Activated CD4-positive, alpha-beta T cell treated with anti-CD3 and anti-CD28 coated beads for 36 hours (primary cell): ENCODE data around the gene RNLS. TPM values are rescaled to one million over a fixed set of nuclear protein-coding genes. Genes with fewer than 3 reads are reported as not detected.

ENCODE experiments used
- ATAC-seq: fragments of 200-7000 bp; cut with Tn5 transposase; one replicate; pipeline ENCODE4 v1.10.0; 2021; ENCODE audit warnings: mild to moderate bottlenecking, moderate library complexity
- CTCF ChIA-PET: fragments of 350-600 bp; sonication (Branson Sonifier 250); formaldehyde crosslinking; loops from one replicate; lab custom pipeline; 2021; ENCODE audit warnings: antibody characterized with exemption; lab: Charles Lee
- POLR2A ChIA-PET: fragments of 350-600 bp; sonication (Branson Sonifier 250); formaldehyde crosslinking; loops from one replicate; lab custom pipeline; 2021; ENCODE audit warnings: antibody characterized with exemption, inconsistent platforms; lab: Charles Lee
- DNase-seq: peaks from one replicate; pipeline ENCODE4 v3.0.0-alpha.2; 2020
- H3K27ac Mint-ChIP-seq: one replicate; pipeline ENCODE4 v1.8.0; 2021; ENCODE audit warnings: mixed read lengths
- H3K27me3 Mint-ChIP-seq: one replicate; pipeline ENCODE4 v1.8.0; 2021; ENCODE audit warnings: mixed read lengths
- H3K36me3 Mint-ChIP-seq: one replicate; pipeline ENCODE4 v1.8.0; 2021; ENCODE audit warnings: low read depth, mixed read lengths
- H3K4me1 Mint-ChIP-seq: one replicate; pipeline ENCODE4 v1.8.0; 2021; ENCODE audit warnings: mixed read lengths
- H3K4me3 Mint-ChIP-seq: one replicate; pipeline ENCODE4 v1.8.0; 2021; ENCODE audit warnings: mild to moderate bottlenecking, moderate library complexity, mixed read lengths
- H3K9me3 Mint-ChIP-seq: one replicate; pipeline ENCODE4 v1.8.0; 2021; ENCODE audit warnings: low read depth, mixed read lengths
- intact Hi-C, 2 experiments: fragments of 100-400 bp; cut with DNase I in 1 of 2; cut with micrococcal nuclease in 1 of 2; formaldehyde crosslinking; loops; one replicate each; pipeline versions ENCODE4 v1.14.2 to v1.15.1; 2022 to 2024; cut with DNase I, micrococcal nuclease
- total RNA-seq, 2 experiments: library from RNA; stranded (reverse); gene quantifications; one replicate each; pipeline ENCODE4 v1.2.3, GENCODE V29; 2021

The RNLS gene
- total RNA-seq, 2 experiments from 2014 or later = 4.3 to 4.4 TPM

DNA sequence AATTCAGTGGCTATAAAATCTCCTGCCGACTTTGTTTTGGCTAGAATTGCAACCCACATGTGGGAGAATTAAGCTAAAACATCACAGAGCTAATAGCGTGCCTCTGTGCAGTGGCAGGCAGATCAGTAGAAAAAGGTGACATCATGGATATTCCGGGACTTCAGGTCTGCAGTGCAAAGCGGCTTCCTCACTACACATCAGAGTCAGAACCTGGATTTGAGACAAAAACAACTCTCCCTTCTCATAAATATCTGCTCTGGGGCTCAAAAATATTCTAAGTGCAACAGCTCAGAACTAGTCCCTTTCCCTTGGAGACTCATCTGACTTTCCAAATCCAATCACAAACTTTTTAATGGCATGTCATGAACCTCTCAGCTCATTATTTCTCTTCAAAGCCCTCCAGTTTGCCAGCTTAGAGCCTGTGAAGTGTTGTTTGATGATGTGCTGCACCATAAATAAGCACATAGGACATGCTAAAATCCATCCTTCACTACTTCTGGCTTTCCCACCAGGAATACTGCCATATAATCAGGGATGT lies 337.1 kb downstream of the RNLS start:
- DNase-seq (no peak), ATAC-seq (no peak)
- no peaks in the 10 kb centered on the region for H3K9me3 Mint-ChIP-seq
- intact Hi-C loops = no loop called here
- ChIA-PET POLR2A (no interaction called here), CTCF (interaction anchor here (0.7 kb wide), 1 partner anchor 29 kb away, joined by 3 read pairs; no protein-coding TSS in a partner anchor)
- H3K4me1 Mint-ChIP-seq = peaks cover 6% of the 10 kb centered on the region
- no peak overlapping the region for H3K27ac Mint-ChIP-seq
- H3K36me3 Mint-ChIP-seq = no peaks in the 10 kb centered on the region
- H3K27me3 Mint-ChIP-seq = peaks cover 4% of the 10 kb centered on the region
- no peak overlapping the region for H3K4me3 Mint-ChIP-seq

DNA sequence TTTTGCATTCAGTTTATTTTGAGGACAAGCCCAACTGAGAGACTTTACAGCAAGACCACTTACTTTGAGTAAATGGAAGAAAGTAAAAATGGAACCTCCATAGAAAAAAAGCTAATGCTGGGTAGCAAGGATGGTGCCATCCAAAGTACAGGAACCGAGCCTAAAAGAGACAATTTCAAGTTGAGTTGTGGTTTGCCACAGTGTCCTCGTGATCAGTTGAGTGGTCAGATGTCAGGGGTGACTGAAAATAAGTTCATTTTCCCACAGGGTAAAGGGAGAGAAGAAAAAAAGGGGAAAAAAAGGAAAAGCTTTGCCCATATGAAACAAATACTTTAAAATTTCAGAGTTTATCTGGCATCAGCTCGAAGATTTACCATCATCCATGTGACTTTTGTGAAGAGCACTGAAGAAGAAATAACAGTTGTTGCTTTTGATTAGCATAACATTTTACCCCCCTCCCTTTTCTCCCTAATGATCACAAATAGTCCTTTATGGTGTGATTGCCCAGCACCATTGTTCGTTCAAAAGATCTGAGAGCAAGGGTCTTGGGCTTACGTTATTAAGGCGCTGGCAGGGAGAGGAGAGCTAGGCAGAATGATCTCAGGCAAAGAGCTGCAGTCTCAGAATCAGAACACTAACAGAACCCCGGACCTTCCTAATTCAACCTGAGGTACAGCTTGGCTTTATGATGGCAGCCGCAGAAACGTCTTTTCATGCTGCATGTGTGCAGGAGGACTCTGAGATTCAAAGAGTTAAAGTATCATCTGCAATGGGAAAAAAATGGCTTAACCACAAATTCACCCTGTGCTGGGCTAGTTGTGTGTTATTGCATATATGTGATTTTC lies 338.1 kb downstream of the RNLS start:
- intact Hi-C loops = no loop called here
- no peak for ATAC-seq
- Mint-ChIP-seq H3K9me3 (no peaks in the 10 kb centered on the region), H3K4me3 (no peak overlapping the region), H3K36me3 (no peaks in the 10 kb centered on the region), H3K4me1 (peaks cover 6% of the 10 kb centered on the region), H3K27me3 (peaks cover 4% of the 10 kb centered on the region), H3K27ac (no peak overlapping the region)
- no peak for DNase-seq
- POLR2A ChIA-PET = no interaction called here
- CTCF ChIA-PET = interaction anchor here (0.6 kb wide), 1 partner anchor 178 kb away, joined by 3 read pairs; no protein-coding TSS in a partner anchor

DNA sequence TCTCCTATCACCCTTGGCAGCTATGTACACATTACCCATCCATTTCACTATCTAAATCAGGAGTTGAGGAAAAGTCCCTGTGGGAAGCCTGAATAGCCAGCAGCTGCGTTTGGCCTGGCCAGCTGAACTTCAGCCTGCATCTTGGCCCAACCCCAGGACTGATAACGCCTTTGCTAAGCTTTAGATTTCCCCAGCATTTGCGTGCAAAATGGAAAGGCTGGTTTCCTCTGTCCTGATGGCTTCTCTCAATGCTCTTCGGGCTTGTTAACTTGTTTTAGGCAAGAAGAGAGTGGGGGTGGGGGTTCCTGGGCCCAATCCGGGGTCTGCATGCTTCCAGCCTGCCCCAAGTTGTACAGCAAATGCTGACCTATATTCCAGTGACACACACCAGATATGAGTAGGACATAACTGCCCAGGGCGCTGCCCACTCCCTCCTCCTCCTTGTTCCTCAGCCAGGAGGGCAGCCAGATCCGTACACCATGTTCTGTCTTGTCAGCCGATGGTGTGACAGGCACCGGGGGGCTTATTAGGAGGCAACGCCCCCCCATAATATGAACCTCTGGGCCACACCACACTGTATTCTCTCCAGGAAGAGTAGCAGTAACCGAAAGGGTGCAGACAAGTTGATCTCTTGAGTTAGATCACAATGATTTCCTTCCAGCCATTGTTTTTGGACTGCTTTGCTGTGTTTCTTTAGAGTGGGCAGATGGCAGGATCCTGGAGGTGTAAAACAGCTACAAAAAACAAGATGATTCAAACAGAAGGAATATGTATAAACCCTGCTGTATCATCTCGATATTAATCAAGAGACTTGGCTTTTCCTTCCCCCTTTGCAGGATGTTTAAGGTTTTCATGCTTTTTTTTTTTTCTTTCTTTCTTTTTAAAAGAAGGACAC lies 339.0 kb downstream of the RNLS start:
- ATAC-seq (no peak), DNase-seq (no peak)
- Mint-ChIP-seq H3K36me3 (no peaks in the 10 kb centered on the region), H3K9me3 (no peaks in the 10 kb centered on the region), H3K27me3 (peaks cover 4% of the 10 kb centered on the region), H3K4me3 (no peak overlapping the region), H3K27ac (no peak overlapping the region), H3K4me1 (peaks cover 6% of the 10 kb centered on the region)
- ChIA-PET POLR2A (no interaction called here), CTCF (interaction anchor here (0.6 kb wide), 1 partner anchor 507 kb away, joined by 5 read pairs; no protein-coding TSS in a partner anchor)
- intact Hi-C loops = no loop called here

DNA sequence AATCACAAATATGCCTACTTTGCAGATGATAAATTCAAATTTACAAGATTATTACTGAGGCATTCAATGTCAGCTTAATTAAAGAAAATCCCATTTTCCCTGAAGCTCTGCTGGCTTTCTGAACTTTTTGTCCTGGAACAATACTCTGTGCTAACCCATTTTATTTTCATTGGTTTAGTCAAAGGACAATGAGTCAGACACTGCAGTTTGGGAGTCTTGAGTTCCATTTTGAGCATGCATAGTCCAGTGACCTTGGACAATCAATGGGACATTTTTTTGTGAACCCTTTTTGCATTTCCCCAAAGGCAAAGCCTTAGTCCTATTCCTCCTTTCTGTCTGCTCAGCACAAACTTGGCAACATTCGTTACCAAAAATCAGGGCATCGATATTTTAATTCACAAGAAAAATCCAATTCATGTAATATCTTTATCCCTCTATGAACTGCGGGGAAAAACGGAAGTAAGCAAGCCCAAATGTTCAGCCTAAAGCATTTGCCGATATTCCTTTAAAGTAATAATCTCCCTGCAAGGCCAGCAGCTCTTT lies 339.8 kb downstream of the RNLS start:
- no peaks in the 10 kb centered on the region for H3K36me3 Mint-ChIP-seq
- no peak overlapping the region for H3K4me3 Mint-ChIP-seq
- H3K4me1 Mint-ChIP-seq = peaks cover 6% of the 10 kb centered on the region
- DNase-seq (no peak), ATAC-seq (no peak)
- H3K27me3 Mint-ChIP-seq = peaks cover 4% of the 10 kb centered on the region
- H3K27ac Mint-ChIP-seq = no peak overlapping the region
- ChIA-PET POLR2A (no interaction called here), CTCF (interaction anchor here (0.6 kb wide), 1 partner anchor 67 kb away, joined by 3 read pairs; no protein-coding TSS in a partner anchor)
- no peaks in the 10 kb centered on the region for H3K9me3 Mint-ChIP-seq
- intact Hi-C loops = no loop called here

DNA sequence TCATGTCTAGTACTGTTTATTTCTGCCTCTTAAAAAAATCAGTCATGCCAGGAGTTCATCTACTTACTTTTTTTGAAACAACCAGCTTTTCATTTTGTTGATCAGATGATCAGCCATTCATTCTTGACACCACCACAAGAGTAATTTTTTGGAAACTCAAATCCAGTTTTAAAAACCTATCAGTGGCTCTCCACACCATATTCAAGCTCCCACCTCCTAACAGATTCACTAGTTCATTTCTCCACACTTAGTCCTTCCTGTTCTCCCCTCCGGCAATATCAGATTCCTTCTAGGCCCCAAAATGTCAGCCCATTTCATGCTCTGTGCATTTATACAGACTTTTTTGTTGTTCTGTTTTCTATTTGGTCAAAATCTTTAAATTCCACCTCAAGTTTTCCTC lies 341.6 kb downstream of the RNLS start:
- ChIA-PET POLR2A (no interaction called here), CTCF (interaction anchor here (0.6 to 1.2 kb wide), 2 partner anchors 76 to 426 kb away, joined by 3 read pairs; no protein-coding TSS in a partner anchor)
- H3K36me3 Mint-ChIP-seq = no peaks in the 10 kb centered on the region
- no peaks in the 10 kb centered on the region for H3K9me3 Mint-ChIP-seq
- peaks cover 2% of the 10 kb centered on the region for H3K27me3 Mint-ChIP-seq
- DNase-seq (no peak), ATAC-seq (no peak)
- intact Hi-C loops = no loop called here
- no peak overlapping the region for H3K27ac Mint-ChIP-seq
- peaks cover 6% of the 10 kb centered on the region for H3K4me1 Mint-ChIP-seq
- H3K4me3 Mint-ChIP-seq = no peak overlapping the region

DNA sequence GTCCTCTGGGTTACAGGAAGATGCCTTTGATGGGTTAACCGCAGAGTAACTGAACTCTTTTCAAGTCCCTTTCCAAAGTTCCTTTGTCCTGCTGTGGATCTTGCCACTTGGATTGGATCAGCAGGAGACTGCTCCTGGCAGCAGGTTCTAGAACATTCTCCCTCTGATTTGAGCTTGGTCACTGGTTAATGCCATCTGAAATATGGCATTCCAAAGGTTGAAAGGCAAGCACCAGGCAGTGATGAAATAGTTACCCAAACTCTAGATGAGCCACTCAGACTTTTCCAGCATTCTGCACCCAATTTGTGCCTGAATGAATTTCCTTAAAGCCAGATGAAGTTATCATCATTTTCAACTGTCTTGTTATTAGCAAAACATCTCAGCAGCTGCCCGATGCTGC lies 343.9 kb downstream of the RNLS start:
- POLR2A ChIA-PET = no interaction called here
- intact Hi-C loops = no loop called here
- Mint-ChIP-seq H3K27me3 (no peaks in the 10 kb centered on the region), H3K4me3 (no peak overlapping the region), H3K27ac (no peak overlapping the region), H3K36me3 (no peaks in the 10 kb centered on the region), H3K4me1 (peaks cover 3% of the 10 kb centered on the region), H3K9me3 (no peaks in the 10 kb centered on the region)
- DNase-seq (no peak), ATAC-seq (no peak)
- CTCF ChIA-PET = no interaction called here

DNA sequence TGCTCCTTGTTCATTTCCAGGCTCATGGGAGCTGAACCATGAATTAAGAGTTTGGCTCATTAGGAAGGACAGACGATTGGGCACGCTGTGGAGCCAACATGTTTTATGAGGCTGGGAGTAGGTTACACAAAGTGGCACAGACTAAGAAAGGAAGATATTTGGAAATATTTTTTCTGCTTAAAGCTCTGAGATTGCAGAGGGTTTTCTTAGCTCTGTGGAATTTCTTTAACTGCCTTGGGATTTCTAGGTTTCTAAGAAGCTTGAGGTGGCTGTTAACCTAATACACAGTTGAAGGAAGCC lies 344.6 kb downstream of the RNLS start:
- H3K27me3 Mint-ChIP-seq = no peaks in the 10 kb centered on the region
- intact Hi-C loops = no loop called here
- no peaks in the 10 kb centered on the region for H3K36me3 Mint-ChIP-seq
- H3K27ac Mint-ChIP-seq = no peak overlapping the region
- ATAC-seq (no peak), DNase-seq (no peak)
- H3K9me3 Mint-ChIP-seq = no peaks in the 10 kb centered on the region
- peaks cover 3% of the 10 kb centered on the region for H3K4me1 Mint-ChIP-seq
- ChIA-PET POLR2A (no interaction called here), CTCF (interaction anchor here (1.3 to 1.4 kb wide), 2 partner anchors 11 to 151 kb away, joined by 3 read pairs; no protein-coding TSS in a partner anchor)
- no peak overlapping the region for H3K4me3 Mint-ChIP-seq

DNA sequence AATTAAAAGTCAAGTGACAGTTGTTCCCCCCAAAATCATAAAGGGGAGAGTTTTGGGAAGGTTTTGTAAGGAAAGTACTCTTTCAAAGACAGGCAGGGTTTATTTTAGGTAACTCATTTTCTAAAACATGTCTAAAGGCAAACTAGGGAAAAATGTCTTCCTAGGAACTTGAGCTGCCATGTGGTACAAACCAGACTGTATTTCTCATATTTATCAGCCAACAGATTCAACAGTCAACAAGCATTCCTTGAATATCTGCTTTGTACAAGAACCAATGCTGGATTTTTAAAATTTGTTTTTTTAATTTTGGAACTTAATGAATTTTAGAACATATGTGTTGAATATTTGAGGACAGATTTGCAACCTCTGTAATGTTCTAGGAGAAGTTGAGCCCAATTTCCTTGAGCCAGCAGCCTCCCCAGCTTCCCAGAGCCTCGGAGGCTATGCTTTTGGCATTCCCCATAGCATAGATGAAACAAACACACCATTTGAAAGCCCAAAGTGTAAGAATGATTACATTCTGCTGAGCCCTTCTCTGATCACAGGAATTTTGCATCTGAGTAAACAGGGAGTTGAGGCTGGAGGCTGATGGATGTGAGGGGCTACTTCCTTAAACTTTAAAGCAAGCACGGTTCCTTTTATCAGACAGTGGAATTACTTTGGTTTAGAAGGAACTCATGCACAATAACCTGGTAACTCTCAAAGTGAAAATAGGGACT lies 345.1 kb downstream of the RNLS start:
- POLR2A ChIA-PET = no interaction called here
- Mint-ChIP-seq H3K9me3 (no peaks in the 10 kb centered on the region), H3K27ac (no peak overlapping the region), H3K4me1 (peaks cover 3% of the 10 kb centered on the region), H3K27me3 (no peaks in the 10 kb centered on the region), H3K4me3 (no peak overlapping the region), H3K36me3 (no peaks in the 10 kb centered on the region)
- intact Hi-C loops = no loop called here
- ATAC-seq (no peak), DNase-seq (no peak)
- CTCF ChIA-PET = interaction anchor here (1.3 to 1.4 kb wide), 2 partner anchors 11 to 151 kb away, joined by 3 read pairs; no protein-coding TSS in a partner anchor

DNA sequence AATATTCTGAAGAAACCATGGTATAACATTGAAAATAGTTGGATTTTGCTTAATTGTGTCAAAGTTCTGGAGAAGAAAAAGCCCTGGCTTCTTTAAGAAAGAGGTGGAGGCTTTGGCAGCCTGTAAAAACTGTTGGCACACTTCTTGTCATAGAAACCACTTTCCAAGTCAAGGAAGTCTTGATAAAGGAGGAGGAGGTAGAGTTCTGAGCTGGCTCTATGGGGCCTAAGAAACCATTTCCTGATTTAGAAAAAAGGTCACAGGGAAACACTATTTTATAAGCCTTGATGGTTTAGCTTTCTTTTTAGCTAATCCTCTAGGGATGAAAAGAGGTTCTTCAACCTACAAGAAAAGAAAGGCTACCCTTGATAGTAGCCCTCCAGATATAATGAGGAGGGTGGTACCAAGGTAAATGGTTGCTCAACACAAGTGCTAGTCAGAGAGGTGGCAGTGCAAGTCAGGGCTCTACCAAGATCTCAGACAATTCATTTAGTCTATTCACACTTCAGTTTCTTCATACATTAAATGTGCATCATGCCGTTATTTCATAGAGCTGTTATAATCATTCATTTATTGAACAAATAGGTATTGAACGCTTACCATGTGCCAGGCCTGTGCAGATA lies 346.9 kb downstream of the RNLS start:
- Mint-ChIP-seq H3K4me3 (no peak overlapping the region), H3K27me3 (no peaks in the 10 kb centered on the region), H3K27ac (no peak overlapping the region), H3K36me3 (no peaks in the 10 kb centered on the region), H3K9me3 (no peaks in the 10 kb centered on the region), H3K4me1 (peaks cover 3% of the 10 kb centered on the region)
- ATAC-seq (no peak), DNase-seq (no peak)
- ChIA-PET CTCF (no interaction called here), POLR2A (no interaction called here)
- intact Hi-C loops = no loop called here

DNA sequence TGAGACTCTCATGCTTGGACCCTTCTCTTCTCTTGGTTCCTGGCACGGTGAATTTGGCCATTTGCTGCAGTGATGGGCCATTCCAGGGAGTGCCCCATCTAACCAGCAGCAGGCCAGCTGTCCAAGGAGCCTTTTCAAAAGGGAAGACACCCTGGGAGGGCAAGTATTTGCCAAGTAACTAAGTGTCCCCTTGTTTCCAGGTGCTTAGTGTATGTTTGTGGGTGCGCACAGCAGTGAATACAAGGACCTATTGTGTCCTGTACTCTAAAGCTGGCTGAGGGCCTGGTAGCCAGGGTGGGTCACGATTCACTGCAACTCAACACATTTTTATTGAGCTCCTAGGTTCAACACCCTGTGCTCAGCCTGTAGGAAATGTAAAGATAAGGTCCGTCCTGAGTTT lies 348.8 kb downstream of the RNLS start:
- Mint-ChIP-seq H3K36me3 (no peaks in the 10 kb centered on the region), H3K27ac (no peak overlapping the region), H3K27me3 (peaks cover 3% of the 10 kb centered on the region), H3K4me3 (no peak overlapping the region), H3K9me3 (peaks cover 5% of the 10 kb centered on the region), H3K4me1 (peaks cover 3% of the 10 kb centered on the region)
- ATAC-seq (no peak), DNase-seq (no peak)
- ChIA-PET CTCF (no interaction called here), POLR2A (no interaction called here)
- intact Hi-C loops = no loop called here
